Motor neuron (in vitro differentiated cells): ENCODE data around the gene PITX2. TPM values are rescaled to one million over a fixed set of nuclear protein-coding genes. Genes with fewer than 3 reads are reported as not detected.
A peak's percentile ranks its signal among the peaks of the same experiment; 100 is the strongest.

ENCODE experiments used
- ATAC-seq, 8 experiments: fragments of 200-7000 bp; cut with Tn5 transposase; replicated peaks in 6 of 8; 2 replicates each; pipeline ENCODE4 v1.8.0; 2021; ENCODE audit warnings: mild to moderate bottlenecking in 8 of 8, moderate library complexity in 8 of 8
- H3K27ac ChIP-seq, 2 donors: fragments of 250-450 bp; sonication (Bioruptor Pico); 2 replicates each; pipeline ENCODE4 v1.9.0; 2021; ENCODE audit warnings: antibody characterized with exemption in 2 of 2, mild to moderate bottlenecking in 2 of 2, moderate library complexity in 1 of 2
- H3K4me1 ChIP-seq, 2 donors: fragments of 250-450 bp; sonication (Bioruptor Pico); replicated peaks in 1 of 2; 2 replicates each; pipeline ENCODE4 v1.6.1; 2021; ENCODE audit warnings: antibody characterized with exemption in 2 of 2, mild to moderate bottlenecking in 2 of 2, moderate library complexity in 1 of 2
- H3K4me3 ChIP-seq, 5 donors: fragments of 250-450 bp; sonication (Bioruptor Pico); 2 replicates each; pipeline ENCODE4 v1.9.0; 2021; ENCODE audit warnings: antibody characterized with exemption in 5 of 5, mild to moderate bottlenecking in 5 of 5, moderate library complexity in 4 of 5
- WGBS, 10 experiments: fragments of 450-650 bp; shearing (Covaris generic); methylation state at CpG; one replicate each; pipeline ENCODE4 v1.0.0; 2022; 5-methylcytosine and 5-hydroxymethylcytosine counted together
- in situ Hi-C, 9 experiments: fragments of 400-800 bp; cut with MboI; loops; one replicate each; pipeline ENCODE4 v1.15.0; 2021; ENCODE audit warnings: low sequenced_read_pairs in 9 of 9, low pct_unique_long_range_greater_than_20kb in 2 of 9; ENCODE audit not compliant: unreplicated experiment in 9 of 9
- total RNA-seq, 8 experiments: library from RNA; unstranded; fragments of 300-600 nt; gene quantifications; 2 replicates each; pipeline versions ENCODE4 v1.2.3 to v1.2.4, GENCODE V29; 2022

PITX2 gene
- total RNA-seq, 8 experiments from 2014 or later, result 0.05 to 34.1 (median 0.94) TPM

DNA sequence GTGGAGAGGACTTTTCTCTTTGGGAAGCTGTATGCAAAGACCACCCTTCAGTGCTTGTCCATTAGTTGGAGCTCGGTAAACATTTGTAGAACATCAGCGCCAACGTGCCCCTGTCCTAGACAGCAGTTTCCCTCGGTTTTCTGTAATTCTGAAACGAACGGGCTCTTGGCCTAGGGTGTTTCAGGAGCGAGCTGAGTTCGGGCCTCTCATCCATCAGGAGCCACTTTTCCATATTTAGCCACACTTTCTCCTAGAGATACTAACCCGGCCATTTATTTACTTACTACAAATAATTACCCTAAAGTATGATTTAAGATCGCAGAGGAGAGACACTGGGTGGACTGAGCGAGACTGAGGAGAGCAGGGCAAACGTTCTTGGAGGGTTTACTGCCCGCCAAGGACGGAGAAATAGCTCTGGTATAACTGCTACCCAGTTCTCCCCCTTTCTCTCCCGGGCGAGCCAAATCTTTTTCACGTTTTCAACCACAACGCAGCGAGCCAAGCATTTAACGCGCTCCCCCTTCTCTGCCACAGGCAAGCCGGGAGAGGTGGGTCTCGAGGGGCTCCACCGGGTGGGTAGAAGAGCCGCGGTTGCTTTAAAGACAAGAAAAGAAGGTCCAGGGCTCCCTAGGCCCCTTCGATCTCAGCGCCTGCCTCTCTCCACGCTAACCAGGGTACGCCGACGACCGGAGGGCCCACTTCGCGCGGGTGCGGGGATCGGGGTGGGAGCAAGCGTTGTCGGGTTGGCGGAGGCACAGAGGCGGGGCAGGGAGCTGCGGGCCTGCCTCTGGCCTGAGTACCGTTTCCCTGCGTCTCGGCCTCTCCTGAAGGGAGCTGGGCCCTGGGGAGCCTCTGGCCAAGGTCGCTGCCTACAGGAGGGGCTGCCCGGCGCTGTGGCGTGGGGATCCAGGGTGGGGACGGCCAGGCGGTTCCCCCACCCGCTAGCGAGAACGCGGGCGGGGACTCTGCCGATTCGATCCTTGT lies 10.8 kb upstream of the PITX2 start:
- peaks cover 0 to 4% of the 10 kb centered on the region in 2 donors for H3K4me1 ChIP-seq
- in situ Hi-C loops, result loop anchor here in 8 of 9 experiments (10.0 to 25.0 kb wide), 5 partner anchors 329 to 1404 kb away; no protein-coding TSS in a partner anchor
- no peak overlapping the region for H3K4me3 ChIP-seq
- no peak overlapping the region for H3K27ac ChIP-seq
- WGBS, 10 experiments, result 1 to 95% (median 11%) methylated on average over 6 to 19 of the region's 59 CpGs; no CpG with 5 or more reads in 4 of the 10 experiments
- no peak for ATAC-seq

DNA sequence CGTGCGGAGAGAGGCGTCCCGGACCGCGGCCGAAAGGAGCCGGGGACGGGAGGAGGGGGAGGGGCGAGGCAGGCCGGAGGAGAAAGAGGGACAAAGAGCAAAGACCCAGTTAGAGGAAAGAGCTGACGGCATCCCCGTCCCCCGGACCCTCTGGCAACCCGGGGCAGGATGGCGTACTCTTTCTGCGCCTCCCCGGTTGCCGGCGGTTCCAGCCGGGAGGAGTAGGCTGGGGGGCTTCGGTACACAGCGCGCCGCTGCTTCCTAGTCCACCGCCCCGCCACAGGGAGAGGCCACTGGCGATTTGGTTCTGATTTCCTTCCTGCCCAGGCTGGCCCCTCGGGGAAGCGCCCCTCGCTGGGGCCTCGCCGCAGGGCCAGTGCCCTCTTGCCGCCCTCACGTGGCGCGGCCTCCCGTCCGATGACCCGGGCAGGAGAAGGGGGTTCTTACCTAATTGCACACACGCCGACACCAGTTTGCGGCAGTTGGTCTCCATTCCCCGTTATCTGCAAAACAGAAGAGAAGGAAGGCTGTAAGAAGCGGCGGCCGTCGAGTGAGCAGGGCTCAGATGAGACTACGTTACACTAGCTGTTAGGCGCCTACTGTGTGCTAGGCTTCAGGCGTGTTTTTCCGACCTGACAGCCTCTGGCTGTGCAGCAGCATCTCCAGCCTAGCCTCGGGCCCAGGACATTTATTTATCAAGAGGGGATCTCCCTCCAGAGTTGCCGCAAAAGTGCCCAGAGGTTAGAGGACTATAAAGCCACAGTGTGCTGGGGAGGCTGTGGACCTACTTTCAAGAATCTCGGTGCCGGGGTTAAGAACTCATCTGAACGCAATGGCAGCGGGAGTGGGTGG lies 9.9 kb upstream of the PITX2 start:
- H3K27ac ChIP-seq, result no peak overlapping the region
- H3K4me1 ChIP-seq, result peaks cover 0 to 4% of the 10 kb centered on the region in 2 donors
- peak overlapping the region; percentile 27 to 40 (median 30) for H3K4me3 ChIP-seq
- in situ Hi-C loops, result loop anchor here in 8 of 9 experiments (10.0 to 25.0 kb wide), 5 partner anchors 330 to 1405 kb away; no protein-coding TSS in a partner anchor
- 5 to 90% (median 7%) methylated on average over 4 to 22 of the region's 58 CpGs; no CpG with 5 or more reads in 4 of the 10 experiments for WGBS, 10 experiments
- ATAC-seq, result no peak

DNA sequence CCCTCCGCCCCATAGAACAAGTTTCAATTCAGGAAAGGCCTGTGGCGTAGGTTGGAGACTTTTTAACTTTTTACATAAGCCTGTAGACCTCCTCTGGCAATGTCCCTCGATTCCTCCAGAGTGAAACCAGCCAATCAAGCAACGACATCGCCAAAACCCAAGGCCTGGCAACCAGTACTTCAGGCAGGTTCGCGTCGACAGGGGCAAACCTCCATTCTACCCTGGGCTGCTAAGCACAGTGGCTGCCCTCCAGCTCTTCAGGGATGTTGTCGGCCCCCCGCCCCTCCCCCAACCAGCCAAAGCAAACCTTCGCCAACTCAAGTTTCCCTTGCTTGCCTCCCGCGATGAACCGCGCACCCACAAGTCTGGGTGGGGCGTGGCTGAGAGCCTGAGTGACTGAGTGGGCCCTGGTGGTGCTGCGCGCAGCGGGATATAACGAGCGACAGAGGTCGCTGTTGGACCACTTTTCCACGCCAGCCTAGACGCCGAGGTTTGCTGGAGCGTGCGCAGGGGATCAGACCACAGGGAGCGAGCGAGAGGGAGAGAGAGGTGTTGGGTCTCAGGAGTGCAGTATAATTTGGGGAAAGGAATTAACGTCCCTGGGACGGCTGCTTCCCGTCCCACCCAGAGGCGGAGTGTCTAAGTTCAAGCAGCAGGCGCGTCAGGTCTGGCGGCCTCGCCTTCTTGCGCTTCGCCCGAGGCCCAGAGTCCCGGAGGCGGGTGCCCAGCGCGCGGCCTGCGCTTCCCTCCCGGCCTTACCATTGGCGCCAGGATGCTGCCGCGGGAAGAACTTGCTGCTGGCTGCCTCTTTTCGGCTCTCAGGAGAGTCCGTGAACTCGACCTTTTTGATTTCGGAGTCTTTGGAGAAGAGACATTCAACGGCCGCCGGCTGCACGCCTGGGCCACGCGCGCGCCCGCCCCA lies 9.0 kb upstream of the PITX2 start:
- peak in 6 of 8 experiments; percentile 86 to 99 (median 98) for ATAC-seq
- in situ Hi-C loops, result loop anchor here in 8 of 9 experiments (10.0 to 25.0 kb wide), 5 partner anchors 330 to 1405 kb away; no protein-coding TSS in a partner anchor
- 0 to 95% (median 20%) methylated on average over 4 to 15 of the region's 63 CpGs; no CpG with 5 or more reads in 4 of the 10 experiments for WGBS, 10 experiments
- Histone ChIP-seq H3K27ac (no peak overlapping the region), H3K4me1 (peaks cover 0 to 4% of the 10 kb centered on the region in 2 donors), H3K4me3 (peak overlapping the region; percentile 27 to 40 (median 30))

GRCh38 chr4:110630688-110631402 lies 8.0 kb upstream of the PITX2 start:
- no peaks in the 10 kb centered on the region for H3K4me1 ChIP-seq
- WGBS, 10 experiments, result 0 to 100% (median 2%) methylated on average over 2 to 20 of the region's 34 CpGs; no CpG with 5 or more reads in 1 of the 10 experiments
- in situ Hi-C loops, result loop anchor here in 8 of 9 experiments (10.0 to 25.0 kb wide), 5 partner anchors 331 to 1406 kb away; no protein-coding TSS in a partner anchor
- no peak for ATAC-seq
- H3K4me3 ChIP-seq, result peak overlapping the region in 1 of 5 donors; percentile 10
- no peak overlapping the region for H3K27ac ChIP-seq

DNA sequence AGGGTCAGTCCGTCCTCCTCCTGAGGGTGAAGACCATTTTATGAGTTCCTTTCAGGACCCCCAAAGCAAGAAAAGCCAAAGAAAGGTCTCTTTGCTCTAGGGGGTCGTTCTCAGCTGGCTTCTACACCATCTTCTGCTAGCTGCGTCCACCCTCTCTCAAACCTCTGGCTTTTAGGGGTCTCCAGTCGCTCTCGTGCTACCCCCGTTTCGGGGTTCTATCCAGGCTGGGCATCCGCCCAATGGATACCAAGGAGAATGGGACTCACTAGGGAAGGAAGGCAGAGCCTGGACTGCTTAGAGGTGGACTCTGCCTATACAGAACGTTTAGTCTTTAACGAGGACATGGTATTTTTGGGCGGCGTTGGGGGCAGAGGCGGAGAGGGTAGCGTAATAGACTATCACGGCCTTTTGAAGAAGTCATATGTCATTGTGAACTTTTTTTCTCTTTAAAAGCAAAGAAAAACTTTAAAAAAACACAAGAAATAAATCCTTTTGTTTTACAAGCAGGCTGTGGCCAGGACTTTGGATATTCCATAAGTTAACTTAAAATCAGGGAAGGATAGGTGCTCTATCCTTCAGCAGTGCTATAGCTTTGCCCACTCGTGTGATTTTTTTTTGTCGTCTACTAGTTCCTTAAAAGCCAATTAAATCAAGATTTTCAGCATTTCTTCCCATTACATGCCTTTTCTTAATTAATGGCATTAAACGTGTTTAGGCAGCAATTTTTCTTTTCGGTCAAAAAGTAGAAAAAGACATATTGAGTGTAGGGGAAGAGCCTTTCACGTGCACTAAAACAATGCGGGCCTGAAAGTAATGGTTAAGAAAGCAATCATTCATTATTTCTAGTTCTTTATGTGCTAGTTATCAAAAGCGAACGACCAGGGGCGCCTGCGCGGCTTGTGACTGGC lies 7.2 kb upstream of the PITX2 start:
- Histone ChIP-seq H3K27ac (no peak overlapping the region), H3K4me3 (peak overlapping the region in 1 of 5 donors; percentile 10), H3K4me1 (no peaks in the 10 kb centered on the region)
- WGBS, 10 experiments, result 4 to 99% (median 11%) methylated on average over 3 to 22 of the region's 26 CpGs
- in situ Hi-C loops, result loop anchor here in 8 of 9 experiments (10.0 to 25.0 kb wide), 5 partner anchors 332 to 1407 kb away; no protein-coding TSS in a partner anchor
- no peak for ATAC-seq

- Histone ChIP-seq H3K4me3 (no peak overlapping the region), H3K4me1 (no peaks in the 10 kb centered on the region), H3K27ac (no peak overlapping the region)
- no peak for ATAC-seq
- WGBS, 10 experiments, result 0 to 95% (median 2%) methylated on average over 2 to 31 of the region's 36 CpGs; no CpG with 5 or more reads in 4 of the 10 experiments
- in situ Hi-C loops, result loop anchor here in 8 of 9 experiments (10.0 to 25.0 kb wide), 5 partner anchors 333 to 1408 kb away; no protein-coding TSS in a partner anchor
These were observed 6.4 kb upstream of the PITX2 start for GRCh38 chr4:110629214-110629754.

- in situ Hi-C loops, result loop anchor here in 8 of 9 experiments (10.0 to 25.0 kb wide), 5 partner anchors 334 to 1409 kb away; no protein-coding TSS in a partner anchor
- 0 to 99% (median 5%) methylated on average over 2 to 18 of the region's 26 CpGs; no CpG with 5 or more reads in 2 of the 10 experiments for WGBS, 10 experiments
- no peak for ATAC-seq
- Histone ChIP-seq H3K4me3 (no peak overlapping the region), H3K27ac (no peak overlapping the region), H3K4me1 (no peaks in the 10 kb centered on the region)
These were observed 5.9 kb upstream of the PITX2 start for GRCh38 chr4:110628663-110629213.

DNA sequence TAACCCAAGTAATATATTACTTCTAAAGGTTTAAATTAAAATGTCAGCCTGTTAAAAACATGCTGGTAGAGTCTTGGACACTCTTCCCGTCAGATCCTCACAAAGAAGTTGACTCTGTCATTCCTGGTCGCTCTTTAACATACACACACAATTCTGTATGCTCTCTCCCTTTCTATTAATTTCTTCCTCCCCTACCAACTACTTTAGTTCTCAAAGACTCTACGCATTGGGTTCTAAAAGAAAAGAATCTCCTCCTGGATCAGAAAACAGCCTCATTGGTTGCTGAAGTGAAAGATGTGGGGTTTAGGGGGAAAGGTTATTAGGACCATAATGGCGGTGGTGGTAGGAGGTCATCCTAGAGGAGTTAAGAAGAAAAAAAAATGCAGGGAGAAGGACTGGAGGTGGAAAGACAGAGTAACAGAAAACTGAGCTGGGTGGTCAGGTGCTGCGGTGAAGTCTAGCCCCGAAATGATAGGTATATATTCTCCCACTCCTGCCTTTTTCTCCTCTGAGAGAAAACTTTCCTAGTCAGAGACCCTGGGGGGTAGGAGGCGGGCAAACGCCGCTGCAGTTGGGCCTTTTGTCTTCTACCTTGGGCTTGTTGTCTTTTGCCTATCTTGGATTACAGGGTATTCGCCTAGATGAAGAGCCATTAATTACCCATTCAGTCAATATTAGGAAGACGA lies 5.2 kb upstream of the PITX2 start:
- no peak overlapping the region for H3K4me3 ChIP-seq
- no peak overlapping the region for H3K27ac ChIP-seq
- no peaks in the 10 kb centered on the region for H3K4me1 ChIP-seq
- in situ Hi-C loops, result loop anchor here in 8 of 9 experiments (10.0 to 25.0 kb wide), 5 partner anchors 334 to 1409 kb away; no protein-coding TSS in a partner anchor
- ATAC-seq, result no peak
- 0 to 100% (median 6%) methylated on average over 3 to 11 of the region's 11 CpGs; no CpG with 5 or more reads in 1 of the 10 experiments for WGBS, 10 experiments

DNA sequence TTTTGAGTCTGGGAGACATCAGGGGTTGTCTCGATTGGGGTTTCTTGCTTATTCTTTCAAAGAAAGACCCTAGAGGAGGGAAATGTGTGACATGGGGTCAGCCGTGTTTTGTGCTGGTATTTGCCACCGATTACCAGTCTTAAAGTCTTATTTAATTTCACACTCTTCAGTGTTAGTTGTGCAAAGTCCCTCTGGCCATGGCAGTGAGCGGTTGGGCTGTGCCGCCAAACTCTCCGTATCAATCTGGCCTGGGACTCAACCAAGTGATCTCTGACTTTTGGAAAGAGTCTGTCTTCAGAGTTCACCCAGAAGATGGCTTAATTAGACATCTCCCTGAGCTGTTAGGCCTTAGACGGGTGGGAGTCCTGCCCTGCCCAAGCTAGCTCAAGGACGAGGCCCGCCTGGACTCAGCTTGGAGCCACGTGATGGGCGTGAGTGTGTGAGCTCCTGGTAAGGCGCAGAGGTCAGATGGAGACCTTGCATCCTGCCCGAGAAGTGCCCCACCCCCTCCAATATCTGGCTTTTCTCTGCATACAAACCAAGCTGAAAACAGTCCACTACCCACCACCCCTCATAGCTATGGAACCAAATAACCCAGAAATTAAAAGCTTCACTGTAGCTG lies 3.8 kb upstream of the PITX2 start:
- Histone ChIP-seq H3K4me3 (no peak overlapping the region), H3K27ac (no peak overlapping the region), H3K4me1 (peaks cover under 1 to 5% of the 10 kb centered on the region in 2 donors)
- 0 to 40% (median 14%) methylated on average over 1 to 8 of the region's 13 CpGs; no CpG with 5 or more reads in 4 of the 10 experiments for WGBS, 10 experiments
- in situ Hi-C loops, result loop anchor here in 8 of 9 experiments (10.0 to 25.0 kb wide), 5 partner anchors 336 to 1411 kb away; no protein-coding TSS in a partner anchor
- ATAC-seq, result no peak
